A673 (cell line): ENCODE measurements around the gene KIF26B. TPM values are rescaled to one million over a fixed set of nuclear protein-coding genes. Genes with fewer than 3 reads are reported as not detected.

Source experiments
- BruUV-seq: library from RNA; stranded (reverse); fragments of 400-500 nt; replicated peaks from 2 replicates; lab custom pipeline; 2021; lab: Mats Ljungman, UMichigan
- CTCF ChIA-PET: fragments of 300-600 bp; sonication (Branson Sonifier 250); formaldehyde crosslinking; loops from one replicate; lab custom pipeline; 2022; ENCODE audit warnings: antibody characterized with exemption; lab: Charles Lee
- POLR2A ChIA-PET: fragments of 300-600 bp; sonication (Branson Sonifier 250); formaldehyde crosslinking; loops from one replicate; lab custom pipeline; 2022; ENCODE audit warnings: antibody characterized with exemption; ENCODE audit not compliant: low non-redundant PET; lab: Charles Lee
- DNase-seq: peaks from one replicate; pipeline ENCODE4 v3.0.0-alpha.2; 2015; ENCODE audit warnings: low spot score
- H3K27ac ChIP-seq: fragments of 200-600 bp; sonication (generic); 2 replicates; pipeline ENCODE4 v1.5.1; 2016; ENCODE audit warnings: mixed run types, low read depth, mild to moderate bottlenecking, mixed read lengths, antibody characterized with exemption, low read length; ENCODE audit not compliant: poor library complexity, severe bottlenecking
- H3K27me3 ChIP-seq: fragments of 200-600 bp; sonication (generic); replicated peaks from 2 replicates; pipeline ENCODE4 v1.6.1; 2017; ENCODE audit warnings: mixed run types, low read depth, mild to moderate bottlenecking, mixed read lengths, antibody characterized with exemption, low read length; ENCODE audit not compliant: insufficient read depth, poor library complexity
- H3K36me3 ChIP-seq: fragments of 200-600 bp; sonication (generic); 2 replicates; pipeline ENCODE4 v1.6.1; 2016; ENCODE audit warnings: mixed run types, mild to moderate bottlenecking, mixed read lengths, antibody characterized with exemption, low read length; ENCODE audit not compliant: insufficient read depth, poor library complexity, severe bottlenecking
- H3K4me1 ChIP-seq: fragments of 200-600 bp; sonication (generic); 2 replicates; pipeline ENCODE4 v1.6.1; 2017; ENCODE audit warnings: mixed run types, mild to moderate bottlenecking, mixed read lengths, antibody characterized with exemption, low read length; ENCODE audit not compliant: insufficient read depth, poor library complexity, severe bottlenecking
- H3K4me3 ChIP-seq: fragments of 200-600 bp; sonication (generic); 2 replicates; pipeline ENCODE4 v1.5.1; 2016; ENCODE audit warnings: low read depth, mixed run types, mild to moderate bottlenecking, mixed read lengths, low read length; ENCODE audit not compliant: poor library complexity, severe bottlenecking
- H3K9me3 ChIP-seq: fragments of 200-600 bp; sonication (generic); 2 replicates; pipeline ENCODE4 v1.6.1; 2016; ENCODE audit warnings: mixed run types, low read depth, mild to moderate bottlenecking, mixed read lengths, antibody characterized with exemption, low read length; ENCODE audit not compliant: poor library complexity, severe bottlenecking
- CTCF ChIP-seq: fragments of 300-800, 200-600 bp; sonication (generic); conservative IDR thresholded peaks from 2 replicates; pipeline ENCODE4 v1.5.1; 2017; ENCODE audit warnings: low read depth, mild to moderate bottlenecking, antibody characterized with exemption, low read length, moderate library complexity, mixed read lengths
- EZH2 ChIP-seq: fragments of 200-600 bp; sonication (generic); IDR thresholded peaks from 2 replicates; pipeline ENCODE4 v1.6.1; 2017; ENCODE audit warnings: borderline replicate concordance, low read depth, mild to moderate bottlenecking, mixed read lengths, antibody characterized with exemption, low read length; ENCODE audit not compliant: poor library complexity, severe bottlenecking
- intact Hi-C: fragments of 100-400 bp; cut with micrococcal nuclease; formaldehyde crosslinking; loops from one replicate; pipeline ENCODE4 v1.10.0; 2022; ENCODE audit not compliant: unreplicated experiment
- total RNA-seq: library from RNA; stranded (reverse); gene quantifications from 2 replicates; pipeline ENCODE4 v1.2.3, GENCODE V29; 2021

KIF26B gene
- total RNA-seq, 1 experiment from 2014 or later = not detected

GRCh38 chr1:245365095-245366020, 210.6 kb downstream of the KIF26B start:
- BruUV-seq = no TSS peak
- Histone ChIP-seq H3K27me3 (peaks cover 5% of the 10 kb centered on the region), H3K9me3 (no peaks in the 10 kb centered on the region), H3K4me3 (no peak overlapping the region), H3K36me3 (no peaks in the 10 kb centered on the region), H3K27ac (no peak overlapping the region), H3K4me1 (no peaks in the 10 kb centered on the region)
- POLR2A ChIA-PET = no interaction called here
- intact Hi-C loops = no loop called here
- no peak for DNase-seq
- no peak for TF ChIP-seq CTCF
- TF ChIP-seq EZH2 = no peak
- CTCF ChIA-PET = no interaction called here

- no TSS peak for BruUV-seq
- Histone ChIP-seq H3K4me3 (no peak overlapping the region), H3K27ac (no peak overlapping the region), H3K4me1 (no peaks in the 10 kb centered on the region), H3K27me3 (peaks cover 7% of the 10 kb centered on the region), H3K9me3 (no peaks in the 10 kb centered on the region), H3K36me3 (no peaks in the 10 kb centered on the region)
- TF ChIP-seq EZH2 (no peak), CTCF (no peak)
- intact Hi-C loops = no loop called here
- CTCF ChIA-PET = no interaction called here
- DNase-seq = no peak
- POLR2A ChIA-PET = no interaction called here
Observed at GRCh38 chr1:245366886-245367285, 212.1 kb downstream of the KIF26B start.

GRCh38 chr1:245370175-245370825, 215.5 kb downstream of the KIF26B start:
- H3K4me1 ChIP-seq = no peaks in the 10 kb centered on the region
- CTCF ChIA-PET = no interaction called here
- no TSS peak for BruUV-seq

More at GRCh38 chr1:245370175-245370825, 215.5 kb downstream of the KIF26B start:
- TF ChIP-seq CTCF (no peak), EZH2 (no peak)
- peaks cover 17% of the 10 kb centered on the region for H3K27me3 ChIP-seq
- no peak overlapping the region for H3K4me3 ChIP-seq
- no peaks in the 10 kb centered on the region for H3K36me3 ChIP-seq
- intact Hi-C loops = no loop called here
- POLR2A ChIA-PET = no interaction called here
- no peak overlapping the region for H3K27ac ChIP-seq
- H3K9me3 ChIP-seq = no peaks in the 10 kb centered on the region
- DNase-seq = no peak
